ENCODE results near the gene PTPN4. TPM values are rescaled to one million over a fixed set of nuclear protein-coding genes. Genes with fewer than 3 reads are reported as not detected.
"Not testable (repeated sequence)": the region's sequence is repeated elsewhere in the genome, so short reads cannot be mapped to it uniquely, and the experiment has no call there.

Gene PTPN4
- total RNA-seq, 1 donor from 2014 or later, result 47.2 TPM

- no peak for DNase-seq (ENCODE audit: low spot score)
Observed at GRCh38 chr2:119940856-119941255, 181.1 kb downstream of the PTPN4 start.

DNA sequence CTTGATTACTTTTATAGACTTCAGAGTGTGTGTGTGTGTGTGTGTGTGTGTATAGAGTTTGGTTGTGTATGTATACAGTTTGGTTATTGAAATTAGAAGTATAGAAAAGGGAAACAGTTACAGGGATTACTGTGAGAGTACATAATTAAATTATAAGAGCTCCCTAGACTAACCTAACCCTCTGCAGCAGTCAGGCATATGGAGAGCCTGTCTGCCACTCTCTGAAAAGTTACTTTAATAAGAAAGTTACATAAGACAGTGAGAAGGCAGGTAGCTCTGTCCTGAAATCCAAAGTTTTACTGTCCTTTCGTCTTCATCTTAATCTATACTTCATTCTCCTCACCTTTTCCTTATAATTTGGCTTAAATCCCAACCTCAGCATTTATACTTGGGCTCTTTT is 181.7 kb downstream of the PTPN4 start:
- no peak for DNase-seq (ENCODE audit: low spot score)

DNA sequence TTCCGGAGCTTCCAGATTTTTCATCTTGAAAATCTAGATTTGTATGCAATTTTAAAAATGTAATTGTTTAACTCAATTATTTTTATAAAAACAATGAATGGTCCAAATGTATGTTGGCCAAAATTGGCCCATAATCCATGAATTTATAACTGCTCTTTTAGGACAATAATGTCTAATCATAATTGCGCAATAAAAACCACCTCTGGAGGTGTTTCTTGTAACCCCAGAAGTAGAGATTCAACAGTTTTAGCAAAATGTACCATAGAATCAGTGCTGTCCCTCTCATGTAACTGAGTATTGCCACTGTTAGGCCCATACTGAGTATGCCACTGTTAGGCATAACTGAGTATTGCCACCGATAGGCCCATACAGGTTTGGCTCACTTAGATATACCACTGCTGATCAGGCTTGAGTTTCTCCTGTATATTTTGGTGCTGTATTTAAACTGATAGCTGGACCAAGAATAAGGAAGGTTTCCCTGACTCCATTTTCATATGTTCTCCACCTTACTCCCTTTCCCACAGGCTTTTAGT is 182.3 kb downstream of the PTPN4 start:
- no peak for DNase-seq (ENCODE audit: low spot score)

DNA sequence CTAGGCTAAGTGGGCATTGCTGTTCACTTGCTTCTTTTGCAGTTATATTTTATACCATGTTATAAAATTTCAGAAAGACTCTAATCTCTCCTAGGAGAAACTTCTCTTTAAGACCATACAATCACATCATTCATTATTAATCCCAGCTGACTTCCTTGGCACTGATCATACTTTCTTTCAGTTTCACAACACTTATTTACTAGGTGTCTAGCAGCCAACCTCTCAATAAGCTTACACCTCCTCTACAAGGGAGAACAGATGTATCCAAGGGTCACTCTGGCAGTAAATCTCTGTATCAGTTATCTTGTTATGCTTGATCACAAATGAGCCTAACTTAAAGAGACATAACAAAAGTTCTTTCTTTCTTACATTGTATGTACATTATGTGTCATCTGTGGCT is 183.3 kb downstream of the PTPN4 start:
- no peak for DNase-seq (ENCODE audit: low spot score)

- no peak for DNase-seq (ENCODE audit: low spot score)
Observed at GRCh38 chr2:119947535-119947934, 187.8 kb downstream of the PTPN4 start.

GRCh38 chr2:119950966-119951365 is 191.2 kb downstream of the PTPN4 start:
- no peak for DNase-seq (ENCODE audit: low spot score)

DNA sequence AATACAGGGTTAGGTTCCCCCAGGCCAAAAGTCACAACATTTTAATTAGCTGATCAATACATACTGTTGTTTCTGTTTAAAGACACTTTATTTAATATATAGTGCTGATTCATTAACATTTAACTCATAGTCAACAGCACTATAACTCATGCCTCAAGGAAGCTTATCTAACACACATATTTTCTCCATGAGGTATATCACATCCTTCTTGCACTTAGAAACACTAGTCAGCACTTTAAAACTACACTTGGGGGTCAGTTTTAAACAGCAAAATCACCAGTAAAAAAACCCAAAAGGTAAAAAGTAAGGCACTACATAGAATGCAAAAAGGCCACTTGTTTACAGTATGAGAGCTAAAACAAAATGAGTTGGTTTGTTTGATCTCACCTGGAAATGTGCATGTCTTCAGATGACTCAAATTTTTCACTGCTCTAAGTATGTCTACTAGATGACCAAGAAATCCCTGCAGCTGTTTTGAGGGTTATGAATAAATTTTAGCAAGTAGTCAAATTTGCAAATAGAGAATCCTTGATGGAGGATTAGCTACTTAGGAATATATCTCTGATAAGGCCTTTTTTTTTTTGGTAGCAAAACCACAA is 199.0 kb downstream of the PTPN4 start:
- DNase-seq (ENCODE audit: low spot score), result peak; percentile 1

- DNase-seq (ENCODE audit: low spot score), result no peak
Observed at GRCh38 chr2:119960821-119961220, 201.1 kb downstream of the PTPN4 start.

- DNase-seq (ENCODE audit: low spot score), result no peak
Observed at GRCh38 chr2:119981896-119982295, 222.2 kb downstream of the PTPN4 start.

DNA sequence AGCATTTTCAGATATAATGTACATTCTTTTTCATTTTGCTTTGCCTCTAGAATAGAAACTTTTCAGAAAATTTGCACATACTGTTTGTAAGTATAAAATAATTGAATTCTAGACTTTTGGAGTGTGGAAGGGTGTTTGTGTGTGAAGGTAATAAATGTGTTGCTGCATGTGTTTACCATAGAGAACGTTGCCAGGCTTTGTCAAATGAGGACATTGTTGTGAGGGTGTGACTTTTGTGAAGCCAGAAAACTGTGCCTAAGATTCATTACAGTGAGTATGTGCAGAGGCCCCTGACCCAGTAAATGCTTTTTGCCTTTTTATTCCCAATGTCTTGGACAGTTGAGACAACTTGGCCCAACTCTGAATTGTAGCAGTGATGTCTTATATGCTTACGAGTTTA is 222.8 kb downstream of the PTPN4 start:
- no peak for DNase-seq (ENCODE audit: low spot score)

DNA sequence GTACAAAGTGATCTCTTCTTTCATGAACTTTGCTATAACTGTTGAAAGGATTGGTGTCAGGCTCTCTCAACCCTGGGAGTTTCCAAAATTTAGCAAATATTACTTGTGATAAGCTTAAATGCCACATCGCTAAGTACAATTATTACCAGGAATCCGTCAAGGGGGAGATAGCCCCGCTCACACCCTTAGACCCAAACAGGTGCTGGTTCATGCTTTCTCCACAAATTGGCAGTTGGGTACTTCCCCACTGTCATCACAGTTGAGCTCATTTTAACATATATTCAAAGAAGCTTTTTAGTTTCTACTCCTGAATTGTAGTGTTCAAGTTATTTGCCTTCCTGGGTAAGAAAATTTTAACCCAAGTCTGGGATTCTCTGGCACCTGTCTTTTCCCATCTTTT is 223.4 kb downstream of the PTPN4 start:
- DNase-seq (ENCODE audit: low spot score), result no peak

DNA sequence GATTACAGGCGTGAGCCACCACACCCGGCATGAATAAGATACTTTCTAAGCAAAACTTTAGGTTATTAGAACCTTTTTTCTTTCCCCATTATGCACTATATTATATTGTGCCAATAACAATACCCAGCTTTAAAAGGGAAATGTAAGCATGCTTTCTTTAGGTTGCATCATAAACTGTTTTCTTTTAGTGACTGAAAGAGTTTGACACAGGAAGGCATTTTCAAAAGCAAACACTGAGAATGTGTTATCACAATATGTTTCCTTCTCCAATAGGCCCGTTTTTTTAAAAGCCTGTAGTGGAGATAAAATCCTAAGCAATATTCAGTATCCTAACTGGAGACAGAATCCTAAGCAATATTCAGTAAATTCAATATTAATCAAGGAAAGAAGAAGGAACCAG is 236.4 kb downstream of the PTPN4 start:
- DNase-seq (ENCODE audit: low spot score), result no peak

- not testable (repeated sequence) for DNase-seq (ENCODE audit: low spot score)
Observed at GRCh38 chr2:119996896-119997891, 237.5 kb downstream of the PTPN4 start.

GRCh38 chr2:120001471-120001870 is 241.7 kb downstream of the PTPN4 start:
- DNase-seq (ENCODE audit: low spot score), result no peak

- no peak for DNase-seq (ENCODE audit: low spot score)
Observed at GRCh38 chr2:120004254-120004653, 244.5 kb downstream of the PTPN4 start.

DNA sequence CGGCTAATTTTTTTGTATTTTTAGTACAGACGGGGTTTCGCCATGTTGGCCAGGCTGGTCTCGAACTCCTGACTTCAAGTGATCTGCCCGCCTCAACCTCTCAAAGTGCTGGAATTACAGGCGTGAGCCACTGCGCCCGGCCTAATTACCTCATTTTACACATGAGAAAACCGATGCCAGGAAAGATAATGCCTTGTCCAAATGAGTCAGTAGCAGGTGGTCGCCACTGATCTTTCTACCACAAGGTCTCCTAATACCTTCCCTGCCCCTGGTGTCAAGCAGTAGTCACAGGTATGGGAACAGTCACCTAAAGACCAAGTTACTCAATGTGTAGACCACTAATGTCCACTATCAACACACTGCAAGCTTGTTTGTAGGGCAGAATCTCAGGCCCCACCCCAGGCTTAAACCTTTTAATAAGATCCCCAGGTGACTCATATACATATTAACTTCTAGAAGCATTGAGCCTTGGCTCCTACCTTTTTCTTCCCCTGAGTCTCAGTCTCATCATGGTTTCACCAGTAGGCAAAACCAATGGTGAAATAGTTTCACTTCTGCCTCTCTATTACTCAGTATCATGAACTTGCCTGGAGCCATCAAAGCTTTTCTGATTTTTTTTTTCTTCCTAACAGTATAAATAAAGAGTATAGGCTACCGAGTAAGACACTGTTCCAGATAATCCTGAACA is 246.3 kb downstream of the PTPN4 start:
- no peak for DNase-seq (ENCODE audit: low spot score)

GRCh38 chr2:120007851-120008250 is 248.1 kb downstream of the PTPN4 start:
- DNase-seq (ENCODE audit: low spot score), result no peak

DNA sequence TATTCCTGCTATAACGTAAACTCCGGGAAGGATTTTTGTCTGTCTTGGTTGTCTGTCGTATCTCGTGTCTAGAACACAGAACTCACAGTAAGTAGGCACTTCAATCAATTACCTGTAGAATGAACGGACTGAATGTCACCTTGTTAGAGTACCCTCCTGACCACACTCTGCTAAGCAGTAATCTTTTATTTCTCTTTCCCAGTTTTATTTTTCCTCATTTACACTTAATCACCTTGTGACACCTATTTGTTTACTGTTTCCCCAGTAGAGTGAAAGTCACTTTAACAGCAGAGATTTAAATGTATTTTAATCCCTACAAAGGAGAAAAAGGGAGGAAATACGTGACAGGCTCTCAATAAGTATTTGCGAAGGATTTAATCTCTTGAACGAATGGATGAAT is 252.6 kb downstream of the PTPN4 start:
- no peak for DNase-seq (ENCODE audit: low spot score)

DNA sequence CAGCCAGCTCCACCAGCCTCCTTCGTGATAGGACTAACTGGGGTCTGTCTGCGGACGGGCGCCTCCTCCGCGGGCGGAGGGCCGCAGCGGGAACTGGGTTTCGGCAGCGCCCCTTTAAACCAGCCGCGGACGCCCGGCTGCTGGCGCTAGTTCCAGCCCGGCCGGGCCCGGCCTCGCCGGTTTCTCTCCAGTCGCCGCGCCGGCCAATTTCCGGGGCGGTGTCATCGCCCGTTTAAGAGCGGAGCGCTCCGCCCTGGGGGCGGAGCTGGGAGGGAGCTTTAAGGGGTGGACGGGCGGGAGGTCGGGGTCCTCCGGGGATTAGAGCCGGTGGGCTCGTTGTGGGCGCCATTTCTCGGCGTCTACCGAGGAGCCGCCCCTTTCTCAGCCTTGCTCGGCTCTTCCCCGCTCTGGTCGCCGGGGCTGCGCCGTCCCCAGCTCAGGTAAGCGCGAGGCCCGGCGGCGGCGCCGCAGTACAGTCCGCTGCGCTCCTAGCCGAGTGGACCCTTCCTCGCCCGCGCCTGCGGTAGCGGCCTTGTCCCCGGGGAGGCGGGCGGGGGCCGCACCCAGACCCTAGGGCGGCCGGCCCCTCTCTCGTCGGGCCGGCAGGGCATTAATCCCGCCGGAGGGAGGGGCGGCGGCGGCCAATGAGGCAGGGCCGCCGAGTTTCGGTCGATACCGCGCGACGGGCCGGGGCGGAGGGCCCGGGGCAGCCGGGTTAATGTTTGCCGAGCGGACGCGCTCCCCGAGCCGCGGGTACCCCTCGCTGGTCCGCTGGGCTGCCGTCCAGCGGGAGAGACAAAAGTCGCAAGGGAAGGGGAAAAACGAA is 253.3 kb downstream of the PTPN4 start, which contains the start of gene EPB41L5:
EPB41L5 (plus strand) TSS at position 307 of the 826 bp plus-strand sequence. CDS start 6,008 bp downstream, outside the sequence.
- DNase-seq (ENCODE audit: low spot score), result peak; percentile 95

DNA sequence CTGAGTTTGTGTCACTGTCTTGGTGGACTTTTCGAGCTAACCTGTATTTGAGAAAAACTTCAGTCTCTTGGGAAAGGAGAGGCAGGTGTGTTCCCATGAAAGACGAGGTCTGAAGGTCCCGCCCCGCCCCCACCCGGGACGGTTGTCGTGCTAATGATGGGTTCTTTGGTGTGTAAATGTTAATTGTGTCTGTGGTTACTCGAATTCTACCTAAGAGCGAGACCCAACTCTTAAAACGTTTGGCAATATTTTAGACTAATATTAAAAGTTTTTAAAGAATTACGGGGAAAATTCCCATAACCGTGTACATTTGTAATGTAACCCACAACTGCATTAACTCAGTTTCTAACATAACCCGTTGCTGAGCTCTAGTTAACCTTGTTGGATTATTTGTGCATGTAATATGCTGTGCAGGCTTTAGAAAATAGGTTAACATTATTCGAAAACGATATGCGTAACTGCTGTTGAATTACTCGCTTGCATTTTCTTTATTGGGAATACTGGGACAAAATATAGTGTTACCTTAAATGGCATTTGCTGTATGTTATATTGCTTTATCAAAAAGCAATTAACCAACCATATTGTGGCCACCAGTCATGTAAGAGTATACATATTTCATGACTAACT is 254.0 kb downstream of the PTPN4 start:
- DNase-seq (ENCODE audit: low spot score), result no peak

Measured in umbilical cord (tissue), 2 donors.